ENCODE data around the gene OR2T29. TPM values are rescaled to one million over a fixed set of nuclear protein-coding genes. Genes with fewer than 3 reads are reported as not detected.
"Not testable (repeated sequence)": the region's sequence is repeated elsewhere in the genome, so short reads cannot be mapped to it uniquely, and the experiment has no call there.

OR2T29 gene
- total RNA-seq, 3 donors from 2014 or later = not detected

GRCh38 chr1:248576260-248576980 is 13.8 kb upstream of the OR2T29 start:
- no peaks in the 10 kb centered on the region for H3K27me3 ChIP-seq
- H3K36me3 ChIP-seq = no peaks in the 10 kb centered on the region
- H3K27ac ChIP-seq = no peak overlapping the region
- H3K4me1 ChIP-seq = no peaks in the 10 kb centered on the region
- DNase-seq (ENCODE audit: low spot score in 2 of 2) = no peak
- intact Hi-C loops (cut with DNase I; ENCODE audit: low total_unique reads) = no loop called here
- peaks cover 0 to 6% of the 10 kb centered on the region in 2 donors for H3K9me3 ChIP-seq
- no peak for TF ChIP-seq CTCF (IDR thresholded peaks at IDR 0.05)
- no peak for TF ChIP-seq POLR2A (IDR thresholded peaks at IDR 0.05)
- no peak for TF ChIP-seq POLR2AphosphoS5 (IDR thresholded peaks at IDR 0.05)
- no peak overlapping the region for H3K4me3 ChIP-seq

DNA sequence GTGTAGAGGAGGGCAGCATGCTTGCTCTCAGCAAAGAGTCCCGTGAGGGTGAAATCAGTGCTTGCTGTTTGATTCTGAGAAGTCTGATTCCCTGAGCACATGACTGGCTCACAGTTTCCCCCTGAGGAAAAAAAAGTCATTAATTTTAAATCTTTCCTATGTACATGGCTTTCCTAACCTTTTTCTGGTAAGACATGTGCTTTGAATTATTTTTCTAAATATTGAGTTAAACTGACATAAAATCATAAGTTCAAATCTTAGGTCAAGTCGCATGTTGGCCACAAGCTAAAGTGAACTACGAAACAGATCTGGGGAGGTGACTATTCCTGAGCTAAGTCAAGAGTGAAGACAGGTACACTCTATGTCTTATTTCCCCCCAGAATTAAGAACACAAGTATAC is 12.1 kb upstream of the OR2T29 start, which contains the start of gene OR2T34:
Gene OR2T34 (minus strand): TSS at position 101 of the 400 bp plus-strand sequence. CDS start 0 bp downstream, at position 101.
- DNase-seq (ENCODE audit: low spot score in 2 of 2); H3K27ac ChIP-seq; intact Hi-C loops (cut with DNase I; ENCODE audit: low total_unique reads); H3K4me3 ChIP-seq; H3K36me3 ChIP-seq; H3K27me3 ChIP-seq; H3K4me1 ChIP-seq; H3K9me3 ChIP-seq: not testable (repeated sequence)

GRCh38 chr1:248573856-248574255 is 11.3 kb upstream of the OR2T29 start:
- H3K36me3 ChIP-seq; H3K27me3 ChIP-seq; H3K4me1 ChIP-seq; H3K4me3 ChIP-seq; intact Hi-C loops (cut with DNase I; ENCODE audit: low total_unique reads); H3K9me3 ChIP-seq; H3K27ac ChIP-seq; DNase-seq (ENCODE audit: low spot score in 2 of 2): not testable (repeated sequence)

GRCh38 chr1:248572049-248572448 is 9.5 kb upstream of the OR2T29 start:
- H3K27me3 ChIP-seq; DNase-seq (ENCODE audit: low spot score in 2 of 2); H3K36me3 ChIP-seq; H3K4me3 ChIP-seq; H3K4me1 ChIP-seq; intact Hi-C loops (cut with DNase I; ENCODE audit: low total_unique reads); H3K9me3 ChIP-seq; H3K27ac ChIP-seq: not testable (repeated sequence)

DNA sequence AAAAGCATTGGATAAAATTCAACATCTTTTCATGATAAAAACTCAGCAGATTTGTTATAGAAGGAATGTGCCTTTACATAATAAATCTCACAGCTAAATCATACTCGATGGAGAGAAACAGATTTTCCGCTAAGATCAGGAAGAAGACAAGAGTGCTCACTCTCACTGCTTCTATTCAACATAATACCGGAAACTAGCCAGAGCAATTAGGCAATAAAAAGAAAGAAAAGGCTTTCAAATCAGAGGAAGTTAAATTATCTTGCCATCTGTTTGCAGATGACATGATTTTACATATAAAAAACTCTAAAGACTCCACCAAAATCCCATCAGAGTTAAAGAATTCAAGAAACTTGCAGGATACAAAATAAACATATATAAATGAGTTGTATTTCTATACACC is 8.2 kb upstream of the OR2T29 start:
- H3K4me3 ChIP-seq; H3K27me3 ChIP-seq; H3K9me3 ChIP-seq; intact Hi-C loops (cut with DNase I; ENCODE audit: low total_unique reads); DNase-seq (ENCODE audit: low spot score in 2 of 2); H3K36me3 ChIP-seq; H3K4me1 ChIP-seq; H3K27ac ChIP-seq: not testable (repeated sequence)

DNA sequence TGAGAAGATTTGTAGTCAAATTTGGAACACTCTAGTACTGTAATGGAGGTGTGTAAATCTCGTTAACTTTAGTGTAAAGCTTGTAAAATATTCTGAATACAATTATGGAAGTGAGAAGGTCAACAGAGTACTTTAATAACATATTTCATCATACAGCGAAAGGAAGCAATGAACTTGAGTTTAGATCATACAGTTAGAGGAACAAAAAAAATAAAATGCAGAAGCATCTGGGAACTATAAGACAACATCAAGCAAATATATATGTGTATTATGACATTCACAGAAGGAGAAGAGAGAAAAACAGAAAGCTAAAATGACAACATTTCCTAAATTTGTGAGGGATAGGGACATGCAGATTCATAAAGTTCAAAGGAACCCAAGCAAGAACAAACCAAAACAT is 6.5 kb upstream of the OR2T29 start:
- H3K4me1 ChIP-seq; H3K9me3 ChIP-seq; H3K4me3 ChIP-seq; DNase-seq (ENCODE audit: low spot score in 2 of 2); H3K27me3 ChIP-seq; H3K27ac ChIP-seq; H3K36me3 ChIP-seq; intact Hi-C loops (cut with DNase I; ENCODE audit: low total_unique reads): not testable (repeated sequence)

DNA sequence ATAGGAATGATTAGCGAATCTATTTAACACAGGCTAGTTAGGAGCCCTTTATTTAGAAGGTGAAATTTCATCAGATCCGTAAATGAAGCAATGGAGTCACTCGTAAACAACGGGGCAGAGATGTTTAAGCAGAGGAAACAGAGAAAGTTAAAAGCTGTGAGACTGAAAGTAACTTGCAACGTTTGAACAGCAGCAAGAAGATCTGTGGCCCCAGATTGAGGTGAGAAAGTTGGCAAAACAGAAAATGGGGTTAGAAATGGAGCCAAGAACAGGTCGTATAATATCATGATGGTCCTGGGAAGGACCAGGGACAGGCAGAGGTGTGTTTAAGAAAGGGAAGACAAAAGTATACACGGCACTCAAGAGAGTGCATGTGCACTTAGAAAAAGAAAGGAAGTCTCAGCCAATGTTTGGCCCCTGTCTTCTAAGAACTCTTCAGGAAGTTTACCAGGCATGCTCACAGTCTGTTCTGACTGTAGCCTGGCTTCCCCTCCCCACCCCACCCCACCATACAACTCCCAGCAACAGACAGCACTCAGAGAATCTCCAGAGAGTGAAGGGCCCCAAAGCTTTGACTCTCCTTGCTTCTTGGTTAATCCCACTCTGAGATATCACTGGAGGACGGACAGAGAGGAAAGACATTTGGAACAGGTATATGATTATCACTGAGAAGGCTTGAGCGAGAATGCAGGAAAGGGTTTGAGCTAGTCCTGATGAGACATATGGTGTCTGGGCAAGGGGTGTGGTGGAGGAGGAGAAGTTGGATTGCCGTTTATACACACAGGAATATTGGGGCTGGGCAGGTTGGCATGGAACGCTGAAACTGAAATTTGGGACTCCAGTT is 3.2 kb upstream of the OR2T29 start:
- H3K27me3 ChIP-seq; H3K36me3 ChIP-seq; H3K9me3 ChIP-seq; H3K4me1 ChIP-seq; H3K4me3 ChIP-seq; intact Hi-C loops (cut with DNase I; ENCODE audit: low total_unique reads); H3K27ac ChIP-seq; DNase-seq (ENCODE audit: low spot score in 2 of 2): not testable (repeated sequence)

DNA sequence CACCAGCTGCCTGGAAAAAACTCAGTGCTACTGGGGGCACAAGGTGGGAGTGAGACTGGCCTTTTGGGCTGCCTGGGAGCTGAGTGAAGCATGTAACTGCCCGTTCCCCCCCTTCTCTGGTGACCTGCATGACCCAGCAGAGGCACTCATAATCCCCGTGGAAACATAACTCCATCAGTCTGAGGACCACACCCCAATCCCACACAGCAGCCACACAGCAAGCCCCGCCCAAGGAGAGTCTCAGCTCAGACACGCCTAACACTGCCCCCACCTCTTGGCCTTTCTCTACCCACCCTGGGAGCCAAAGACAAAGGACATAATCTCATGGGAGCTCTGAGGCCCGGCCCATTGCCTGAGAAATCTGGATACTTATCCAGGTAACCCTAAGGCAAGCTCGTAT is 11.5 kb downstream of the OR2T29 start:
- H3K36me3 ChIP-seq; intact Hi-C loops (cut with DNase I; ENCODE audit: low total_unique reads); H3K27ac ChIP-seq; H3K4me1 ChIP-seq; H3K9me3 ChIP-seq; DNase-seq (ENCODE audit: low spot score in 2 of 2); H3K27me3 ChIP-seq; H3K4me3 ChIP-seq: not testable (repeated sequence)

GRCh38 chr1:248547383-248547782 is 15.2 kb downstream of the OR2T29 start:
- H3K27me3 ChIP-seq; H3K4me1 ChIP-seq; DNase-seq (ENCODE audit: low spot score in 2 of 2); H3K27ac ChIP-seq; H3K4me3 ChIP-seq; H3K9me3 ChIP-seq; intact Hi-C loops (cut with DNase I; ENCODE audit: low total_unique reads); H3K36me3 ChIP-seq: not testable (repeated sequence)

- H3K4me3 ChIP-seq; intact Hi-C loops (cut with DNase I; ENCODE audit: low total_unique reads); H3K27ac ChIP-seq; H3K4me1 ChIP-seq; H3K27me3 ChIP-seq; H3K9me3 ChIP-seq; H3K36me3 ChIP-seq; DNase-seq (ENCODE audit: low spot score in 2 of 2): not testable (repeated sequence)
Measured at GRCh38 chr1:248537449-248537848, 25.1 kb downstream of the OR2T29 start.

Measured in breast epithelium (tissue), 4 donors.